Stimulated activated CD4-positive, alpha-beta T cell treated with anti-CD3 and anti-CD28 coated beads, Interleukin-2, amount 100 ng/mL, for 24 hours (primary cell): ENCODE data around the gene SASH3.

ENCODE experiments used
- DNase-seq, 2 donors: peaks; one replicate each; pipeline ENCODE4 v3.0.0-alpha.2; 2020

Gene SASH3

DNA sequence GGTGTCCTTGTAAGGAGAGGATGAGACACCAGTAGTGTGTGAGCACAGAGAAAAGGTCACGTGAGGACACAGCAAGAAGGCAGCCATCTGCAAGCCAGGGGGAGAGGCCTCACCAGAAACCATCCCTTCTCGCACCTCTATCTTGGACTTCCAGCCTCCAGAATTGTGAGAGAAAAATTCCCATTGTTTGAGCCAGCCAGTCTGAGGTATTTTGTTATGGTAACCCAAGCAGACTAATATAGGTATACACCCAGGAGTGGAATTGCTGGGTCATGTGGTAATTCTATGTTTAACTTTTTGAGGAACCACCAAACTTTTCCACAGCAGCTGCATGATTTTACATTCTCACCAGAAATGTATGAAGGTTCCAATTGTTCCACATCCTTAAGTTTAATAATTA, 38.4 kb downstream of the SASH3 start:
- no peak for DNase-seq

DNA sequence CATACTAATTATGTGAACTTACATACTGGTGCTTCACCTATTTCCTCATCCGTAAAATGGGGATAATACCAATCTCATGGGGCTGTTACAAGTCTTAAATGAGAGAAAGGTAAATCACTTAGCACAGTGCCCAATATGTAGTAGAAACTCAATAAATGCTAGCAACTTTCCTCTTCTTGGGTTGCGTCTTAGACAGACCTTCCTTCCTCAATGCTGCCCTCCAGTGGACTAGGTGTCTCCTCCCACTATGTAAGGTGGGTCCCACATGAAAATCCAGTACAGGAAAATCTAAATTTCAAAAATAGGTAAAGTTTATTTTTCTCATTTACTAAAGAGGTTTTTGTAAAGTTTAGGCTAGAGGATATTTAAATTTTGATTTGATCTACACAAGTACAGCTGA, 43.4 kb downstream of the SASH3 start:
- peak; percentile 28 to 48 for DNase-seq

DNA sequence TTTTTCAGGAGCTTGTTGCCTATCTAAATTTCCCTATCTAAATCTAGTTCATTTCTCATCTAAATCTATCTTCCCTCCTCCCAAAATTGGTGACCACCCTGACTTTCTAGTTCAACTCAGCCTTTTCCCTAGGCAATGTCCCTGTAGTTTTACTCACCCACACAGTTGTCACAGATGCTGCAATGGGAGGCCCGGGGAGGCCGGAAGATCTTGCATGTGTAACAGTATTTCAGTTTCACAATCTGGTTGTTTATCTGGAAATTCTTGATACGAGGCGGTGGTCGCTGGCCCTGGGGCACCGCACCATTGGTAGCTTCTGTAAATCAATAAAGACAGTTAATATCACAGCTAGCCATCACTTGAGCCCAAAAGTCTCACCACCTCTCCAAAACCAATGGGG, 43.8 kb downstream of the SASH3 start:
- peak in 1 of 2 donors; percentile 26 for DNase-seq

DNA sequence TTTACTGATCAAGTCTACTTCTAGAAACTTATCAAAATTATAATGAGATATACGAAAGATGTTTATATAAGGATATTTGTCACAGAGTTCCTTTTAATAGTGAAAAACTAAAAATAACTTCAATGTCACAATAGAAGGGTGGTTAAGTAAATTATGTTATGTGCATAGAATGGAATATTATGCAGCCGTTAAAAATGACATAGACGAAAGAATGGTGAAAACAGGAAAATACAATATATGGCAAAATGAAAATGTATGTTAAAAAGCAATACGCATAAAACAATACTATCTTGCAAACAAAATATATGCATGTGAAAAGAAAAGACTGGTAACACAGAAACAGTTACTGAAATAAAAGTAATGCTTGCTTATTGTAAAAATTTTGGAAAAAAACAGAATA, 44.9 kb downstream of the SASH3 start:
- no peak for DNase-seq

DNA sequence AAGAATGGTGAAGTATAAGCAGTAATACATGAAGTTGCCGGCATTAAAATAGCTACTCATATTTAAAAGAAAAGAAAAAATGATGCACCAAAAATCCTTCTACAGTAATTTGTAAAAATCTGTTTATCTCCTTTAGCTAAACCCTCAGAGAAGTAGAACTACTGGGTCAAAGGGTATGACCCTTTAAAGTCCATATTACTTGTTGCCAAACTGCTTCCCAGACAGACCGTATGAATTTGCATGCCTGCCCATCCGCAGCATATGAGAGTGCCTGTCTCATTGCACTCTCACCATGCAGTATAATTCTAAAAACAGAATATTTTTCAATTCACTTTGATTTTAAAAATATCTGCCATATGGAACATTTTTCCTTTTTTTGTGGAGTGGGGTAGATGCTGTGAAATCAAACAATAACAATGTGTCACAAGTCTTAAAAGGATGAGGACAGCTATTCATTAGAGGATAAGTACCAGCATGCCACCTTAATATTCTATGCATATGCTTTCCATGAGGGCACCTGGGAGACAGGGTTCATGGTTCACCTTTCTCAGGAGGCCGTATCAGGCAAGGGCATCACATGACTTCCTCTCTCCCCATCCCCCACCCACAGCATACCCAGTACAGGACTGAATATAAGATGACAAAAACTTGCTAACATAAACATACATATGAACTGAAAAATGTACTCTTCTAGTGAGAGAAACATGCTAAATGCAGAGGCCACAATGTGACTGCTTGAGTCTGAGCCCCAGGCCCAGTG, 46.2 kb downstream of the SASH3 start:
- no peak for DNase-seq

DNA sequence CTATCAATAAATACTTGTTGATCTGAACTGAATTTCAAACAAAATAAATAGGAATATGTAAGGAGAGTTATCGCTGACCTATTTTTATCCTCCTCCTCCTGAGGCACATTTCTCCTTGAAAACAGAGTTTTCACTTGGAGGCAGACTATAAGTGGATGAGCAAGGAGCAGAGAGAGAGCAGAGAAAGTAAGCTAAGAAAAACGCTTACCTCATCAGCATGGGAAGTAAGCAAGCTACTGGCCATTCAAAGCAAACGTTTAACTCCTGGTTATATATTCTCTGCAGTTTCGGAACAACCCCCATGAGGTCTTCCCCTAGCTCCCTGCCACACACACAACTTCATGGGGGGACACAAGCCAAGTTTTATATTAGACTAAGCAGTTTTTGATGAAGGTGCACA, 50.7 kb downstream of the SASH3 start:
- no peak for DNase-seq

DNA sequence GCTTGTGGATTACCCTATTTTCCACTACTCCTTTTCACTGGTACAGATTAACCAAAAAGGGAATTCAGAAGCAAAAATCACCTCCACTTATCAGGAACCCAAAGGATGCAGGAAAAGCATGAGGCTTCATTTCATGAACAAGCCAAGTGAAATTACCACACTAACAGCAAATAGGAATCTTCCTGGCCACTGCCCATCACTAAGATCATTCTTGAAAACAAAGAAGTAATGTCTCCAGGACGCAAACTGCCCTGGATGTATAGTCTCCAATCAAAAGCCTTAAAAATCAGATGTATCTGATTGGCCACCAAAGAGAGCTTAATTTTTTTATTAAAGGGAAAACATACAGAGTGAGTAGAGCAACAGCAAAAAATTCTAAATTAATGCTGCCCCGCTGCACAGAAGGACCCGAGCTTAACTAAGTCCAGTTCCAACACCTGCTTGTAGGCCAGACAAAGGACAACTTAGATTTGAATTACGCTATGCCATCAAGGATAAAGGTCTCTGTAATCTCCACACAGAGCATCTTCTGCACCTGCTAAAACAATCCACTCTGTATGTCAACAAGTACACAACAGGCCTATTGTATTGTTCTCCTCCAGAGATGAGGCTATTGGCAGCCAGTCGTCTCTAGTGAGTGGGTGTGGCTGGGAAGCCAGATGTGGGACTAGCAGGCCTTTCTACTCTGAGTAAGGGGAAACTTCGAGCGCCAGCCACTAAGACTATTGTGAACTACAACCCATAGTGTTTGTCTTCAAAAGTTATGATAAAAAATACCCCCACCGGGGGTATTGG, 51.5 kb downstream of the SASH3 start:
- DNase-seq = no peak

DNA sequence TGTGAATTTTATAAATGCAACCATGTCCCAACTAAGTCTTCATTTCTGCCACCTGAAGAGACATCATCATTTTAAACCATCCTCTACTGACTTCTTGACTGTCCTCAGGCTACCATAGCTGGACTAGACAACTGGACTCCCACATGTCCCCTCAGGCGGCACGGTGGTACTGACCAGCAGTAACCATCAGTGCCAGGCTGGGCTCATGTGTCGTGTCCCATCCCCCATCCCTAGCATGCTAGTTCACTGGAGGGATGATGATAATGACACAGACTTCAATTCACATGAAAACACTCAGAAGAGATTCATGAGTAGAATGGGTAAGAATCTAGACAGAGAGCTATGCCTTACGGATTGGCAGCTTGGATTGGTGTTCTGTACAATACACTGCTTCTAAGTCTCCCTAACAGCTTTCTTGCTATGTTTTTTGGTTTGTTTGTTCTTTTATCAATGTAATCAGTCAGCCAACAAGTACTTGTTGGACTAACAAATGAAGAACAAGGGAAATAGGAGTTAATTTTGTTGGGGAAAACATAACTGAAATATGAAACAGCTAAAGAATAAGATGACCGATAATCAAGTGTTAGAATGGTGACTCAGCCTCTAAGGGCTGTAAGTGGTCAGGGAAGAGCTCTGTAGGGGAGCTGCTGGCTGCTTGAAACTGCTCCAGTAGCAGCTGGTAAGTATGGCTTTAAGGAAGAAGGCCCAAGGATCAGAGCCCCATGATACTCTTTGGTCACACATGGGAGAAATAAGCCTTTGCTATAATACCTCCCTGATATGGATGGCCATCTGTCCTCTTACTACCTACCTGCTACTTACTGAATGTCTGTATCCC, 53.6 kb downstream of the SASH3 start:
- no peak for DNase-seq

DNA sequence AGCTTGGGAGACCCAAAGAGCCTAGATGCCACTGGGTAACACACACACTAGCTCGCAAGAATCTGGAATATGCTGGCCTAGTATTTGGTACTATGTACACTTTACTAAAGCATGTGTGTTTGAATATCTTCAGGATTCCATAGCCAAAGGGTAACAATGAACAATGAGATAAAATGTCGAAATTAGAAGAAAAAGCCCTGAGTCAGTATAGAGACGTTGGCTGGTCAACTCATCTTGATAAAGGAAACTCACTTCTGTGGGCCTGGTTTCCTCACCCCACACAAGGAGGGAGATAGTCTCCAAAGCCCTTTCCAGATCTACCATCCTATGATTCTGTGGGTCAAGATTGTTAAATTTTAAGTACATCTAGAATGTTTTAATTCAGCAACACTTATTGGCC, 57.1 kb downstream of the SASH3 start:
- no peak for DNase-seq

DNA sequence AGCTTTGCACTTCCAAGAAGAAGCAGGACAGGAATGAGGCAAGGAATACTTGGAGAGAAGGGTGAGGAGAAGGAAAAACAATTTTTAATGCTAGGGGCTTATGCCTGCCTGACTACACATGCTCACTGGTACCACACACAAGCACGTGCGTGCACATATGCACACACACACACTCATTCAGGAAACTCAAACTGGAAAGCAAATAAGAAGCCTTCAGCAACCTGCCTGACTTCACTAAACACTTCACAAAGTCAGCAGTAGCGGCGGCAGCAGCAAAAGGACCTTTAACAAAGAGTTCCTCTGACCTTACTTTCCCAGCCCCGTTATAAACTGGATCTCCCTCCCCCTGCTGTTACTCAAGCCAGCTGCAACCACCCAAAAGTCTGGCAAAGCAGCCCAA, 60.6 kb downstream of the SASH3 start:
- no peak for DNase-seq

DNA sequence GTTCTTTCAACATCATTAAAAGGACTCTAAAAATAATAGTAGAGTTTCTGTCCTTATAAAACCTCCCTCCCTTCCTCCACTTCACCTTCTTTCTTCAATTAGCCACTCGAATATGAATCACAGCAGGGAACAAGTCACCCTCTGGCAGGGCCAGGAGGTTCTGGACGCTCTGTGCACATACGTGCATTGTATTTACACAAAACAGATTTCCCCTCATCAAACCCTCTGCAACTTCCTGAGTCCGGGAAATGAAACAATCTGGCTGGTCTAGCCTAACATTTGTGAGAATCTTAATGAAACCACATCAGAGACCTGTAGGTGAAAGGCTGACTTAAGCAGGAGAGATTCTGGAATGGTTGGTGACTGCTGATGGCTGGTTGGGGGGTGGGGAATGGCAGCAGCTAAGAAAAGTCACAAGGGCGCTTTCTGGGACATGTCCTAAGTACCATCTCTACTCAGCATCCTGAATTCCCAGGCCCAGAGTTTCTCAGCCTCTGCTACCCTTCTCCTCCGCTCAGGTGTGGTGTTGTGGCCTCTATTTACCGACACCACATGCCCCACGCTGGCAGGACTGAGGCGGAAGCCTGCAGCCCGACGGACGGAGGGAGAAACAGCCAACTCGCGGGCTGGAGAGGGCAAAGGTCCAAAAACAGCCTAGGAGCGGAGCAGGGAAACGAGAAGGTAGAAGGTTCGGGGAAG, 62.9 kb downstream of the SASH3 start:
- DNase-seq = peak in 1 of 2 donors; percentile 8

DNA sequence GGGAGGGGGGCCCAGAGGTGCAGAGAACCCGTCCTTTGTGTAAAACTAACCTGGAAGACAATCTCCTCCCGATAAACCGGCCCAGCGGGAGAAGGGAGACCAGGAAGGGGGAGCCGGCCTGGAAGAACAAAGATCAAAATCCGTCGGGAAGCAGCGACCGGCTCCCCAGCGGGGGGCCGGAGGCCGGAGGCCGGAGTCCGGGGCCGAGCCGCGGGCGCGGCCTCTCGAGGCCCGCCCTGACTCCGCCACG, 63.4 kb downstream of the SASH3 start:
- no peak for DNase-seq

DNA sequence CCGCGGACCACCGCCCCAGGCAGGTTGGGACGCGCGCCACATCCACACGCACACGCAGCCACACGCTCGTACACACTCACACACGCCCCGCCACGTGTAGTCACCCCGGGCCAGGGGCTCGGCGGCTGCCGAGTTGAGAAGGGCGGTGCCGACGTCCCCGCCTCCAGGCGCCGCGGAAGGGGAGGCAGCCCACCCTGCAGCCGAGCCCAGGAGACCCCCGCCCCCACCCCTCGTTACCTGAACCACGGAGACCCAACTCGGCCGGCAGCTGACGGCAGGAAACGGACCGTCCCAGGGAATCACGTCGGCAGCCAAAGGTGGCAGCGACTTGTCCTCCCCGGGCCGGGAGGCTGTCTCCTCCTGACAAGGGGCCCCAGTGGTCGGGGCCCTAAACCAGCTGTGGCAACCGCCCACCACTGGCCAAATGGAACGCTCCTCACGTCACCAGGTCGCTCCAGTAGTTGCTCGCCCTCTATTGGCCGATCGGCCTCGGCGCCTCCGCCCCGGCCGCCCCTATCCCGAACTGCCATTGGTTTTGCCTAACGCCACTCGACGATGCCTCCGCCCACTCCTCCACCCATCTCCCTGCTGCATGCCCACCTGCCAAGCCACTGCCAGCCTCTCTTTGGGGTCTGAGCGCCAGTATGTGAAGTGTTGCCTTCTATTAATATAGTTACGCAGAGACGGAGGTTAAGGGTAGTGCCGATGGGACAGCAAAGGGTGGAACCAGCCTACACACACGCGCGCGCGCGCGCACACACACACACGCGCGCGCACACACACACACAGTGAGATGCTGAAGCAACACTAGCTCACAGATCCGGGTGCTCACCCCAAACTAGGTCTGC, 63.9 kb downstream of the SASH3 start, which contains the start of gene ZDHHC9:
ZDHHC9 (minus strand) TSS at position 428 of the 848 bp plus-strand sequence. CDS start 1,941 bp downstream, outside the sequence.
- peak; percentile 84 to 86 for DNase-seq
